ENCODE measurements around the gene HOXD4.

The HOXD4 gene

GRCh38 chr2:176151442-176152287, at the start of gene HOXD4:
Gene HOXD4, plus strand, starts transcription at chr2:176151550. Its CDS starts 84 bp downstream, at chr2:176151634.
- peak; percentile 51 for DNase-seq

GRCh38 chr2:176101842-176102241, 49.5 kb upstream of the HOXD4 start:
- no peak for DNase-seq

- DNase-seq, result no peak
Measured at GRCh38 chr2:176102309-176102866, 49.0 kb upstream of the HOXD4 start.

- DNase-seq, result no peak
Measured at GRCh38 chr2:176103194-176103593, 48.2 kb upstream of the HOXD4 start.

- DNase-seq, result peak; percentile 35
Measured at GRCh38 chr2:176103742-176104315, 47.5 kb upstream of the HOXD4 start.

- DNase-seq, result peak; percentile 55
Measured at GRCh38 chr2:176104316-176105077, 46.9 kb upstream of the HOXD4 start.

- peak; percentile 54 for DNase-seq
Measured at GRCh38 chr2:176105078-176105729, 46.1 kb upstream of the HOXD4 start.

GRCh38 chr2:176105730-176106580, 45.4 kb upstream of the HOXD4 start:
- DNase-seq, result peak; percentile 49

GRCh38 chr2:176106581-176107539, 44.5 kb upstream of the HOXD4 start, which contains the start of gene HOXD11:
Gene HOXD11, plus strand, starts transcription at chr2:176107280. Its CDS starts 76 bp downstream, at chr2:176107356.
- DNase-seq, result peak; percentile 56

- DNase-seq, result peak; percentile 48
Measured at GRCh38 chr2:176107731-176108181, 43.6 kb upstream of the HOXD4 start.

GRCh38 chr2:176109192-176109901, 42.0 kb upstream of the HOXD4 start:
- peak; percentile 43 for DNase-seq

- DNase-seq, result no peak
Measured at GRCh38 chr2:176109946-176110345, 41.4 kb upstream of the HOXD4 start.

- DNase-seq, result no peak
Measured at GRCh38 chr2:176110415-176111308, 40.7 kb upstream of the HOXD4 start.

- no peak for DNase-seq
Measured at GRCh38 chr2:176111309-176111663, 40.1 kb upstream of the HOXD4 start.

- DNase-seq, result no peak
Measured at GRCh38 chr2:176111846-176112374, 39.4 kb upstream of the HOXD4 start.

GRCh38 chr2:176112375-176113302, 38.7 kb upstream of the HOXD4 start:
- peak; percentile 44 for DNase-seq
